LNCAP (cell line): ENCODE results near the gene DDX49.

ENCODE experiments used
- TF ChIP-seq, protein P1 (sequence below): fragments of 450-650 bp; IDR thresholded peaks from 2 replicates; pipeline ENCODE4 v1.5.1; 2017; ENCODE audit warnings: mild to moderate bottlenecking

DDX49 gene

DNA sequence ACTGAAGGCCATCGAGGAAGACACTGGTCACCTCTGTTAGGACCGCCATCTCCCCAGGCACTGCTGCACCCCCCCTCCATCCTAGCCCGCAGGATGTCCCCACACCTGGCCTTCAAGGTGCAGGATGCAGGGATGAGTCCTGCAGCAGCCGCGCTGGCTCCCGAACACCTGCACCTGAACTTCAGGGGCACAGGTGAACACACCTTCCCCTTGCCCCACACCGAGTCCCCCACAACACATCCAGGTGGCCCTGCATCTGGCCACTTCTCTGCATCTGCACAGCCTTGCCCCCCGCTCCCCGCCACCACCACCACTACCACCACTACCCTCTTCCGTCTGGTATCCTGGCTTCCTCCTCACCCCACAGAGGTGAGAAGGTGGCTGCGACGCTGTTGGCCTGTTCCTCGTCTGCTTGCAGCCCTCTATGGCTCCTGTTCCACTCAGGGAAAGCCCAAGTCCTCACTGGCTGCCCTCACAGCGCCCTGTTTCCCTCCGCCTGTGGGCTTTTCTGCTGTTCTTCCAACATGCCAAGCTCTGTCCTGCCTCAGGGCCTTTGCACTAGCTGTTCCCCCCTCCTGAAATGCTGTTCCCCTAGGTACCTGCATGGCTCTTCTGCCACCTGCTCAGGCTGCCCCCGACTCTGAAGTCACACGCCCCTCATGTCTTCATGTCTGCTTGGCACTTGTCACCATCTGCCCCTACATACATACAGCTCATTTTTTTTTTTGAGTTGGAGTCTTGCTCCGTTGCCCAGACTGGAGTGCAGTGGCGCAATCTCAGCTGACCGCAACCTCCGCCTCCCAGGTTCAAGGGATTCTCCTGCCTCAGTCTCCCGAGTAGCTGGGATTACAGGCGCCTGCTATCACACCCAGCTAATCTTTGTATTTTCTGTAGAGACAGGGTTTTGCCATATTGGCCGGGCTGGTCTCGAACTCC lies 22.2 kb upstream of the DDX49 start:
- TF ChIP-seq, protein P1, sequence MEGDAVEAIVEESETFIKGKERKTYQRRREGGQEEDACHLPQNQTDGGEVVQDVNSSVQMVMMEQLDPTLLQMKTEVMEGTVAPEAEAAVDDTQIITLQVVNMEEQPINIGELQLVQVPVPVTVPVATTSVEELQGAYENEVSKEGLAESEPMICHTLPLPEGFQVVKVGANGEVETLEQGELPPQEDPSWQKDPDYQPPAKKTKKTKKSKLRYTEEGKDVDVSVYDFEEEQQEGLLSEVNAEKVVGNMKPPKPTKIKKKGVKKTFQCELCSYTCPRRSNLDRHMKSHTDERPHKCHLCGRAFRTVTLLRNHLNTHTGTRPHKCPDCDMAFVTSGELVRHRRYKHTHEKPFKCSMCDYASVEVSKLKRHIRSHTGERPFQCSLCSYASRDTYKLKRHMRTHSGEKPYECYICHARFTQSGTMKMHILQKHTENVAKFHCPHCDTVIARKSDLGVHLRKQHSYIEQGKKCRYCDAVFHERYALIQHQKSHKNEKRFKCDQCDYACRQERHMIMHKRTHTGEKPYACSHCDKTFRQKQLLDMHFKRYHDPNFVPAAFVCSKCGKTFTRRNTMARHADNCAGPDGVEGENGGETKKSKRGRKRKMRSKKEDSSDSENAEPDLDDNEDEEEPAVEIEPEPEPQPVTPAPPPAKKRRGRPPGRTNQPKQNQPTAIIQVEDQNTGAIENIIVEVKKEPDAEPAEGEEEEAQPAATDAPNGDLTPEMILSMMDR = no peak

DNA sequence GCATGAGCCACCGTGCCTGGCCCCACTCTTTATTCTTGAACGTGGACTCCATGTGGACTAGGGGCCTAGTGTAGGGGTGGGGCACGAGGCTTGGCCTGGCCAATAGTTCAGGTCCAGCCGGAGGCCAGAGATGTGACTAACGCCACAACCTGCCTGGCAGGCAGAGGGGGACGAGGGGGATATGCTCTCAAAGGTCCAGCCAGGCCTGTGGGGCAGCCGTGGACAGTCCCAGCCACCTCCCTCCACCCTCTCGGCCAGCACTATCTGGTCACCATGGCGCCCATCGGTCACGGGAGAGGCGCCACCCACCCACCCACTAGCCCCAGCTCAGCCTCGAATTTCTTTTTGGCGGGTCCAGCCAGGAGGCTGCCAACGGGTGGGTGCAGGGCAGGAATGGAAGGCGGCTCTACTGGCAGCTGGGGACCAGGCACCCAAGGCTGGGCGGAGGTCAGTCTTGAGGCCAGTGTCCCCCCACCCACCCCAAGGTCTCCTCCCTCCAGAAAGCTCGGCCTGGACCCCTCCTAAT lies 21.4 kb upstream of the DDX49 start:
- TF ChIP-seq, protein P1 = no peak

DNA sequence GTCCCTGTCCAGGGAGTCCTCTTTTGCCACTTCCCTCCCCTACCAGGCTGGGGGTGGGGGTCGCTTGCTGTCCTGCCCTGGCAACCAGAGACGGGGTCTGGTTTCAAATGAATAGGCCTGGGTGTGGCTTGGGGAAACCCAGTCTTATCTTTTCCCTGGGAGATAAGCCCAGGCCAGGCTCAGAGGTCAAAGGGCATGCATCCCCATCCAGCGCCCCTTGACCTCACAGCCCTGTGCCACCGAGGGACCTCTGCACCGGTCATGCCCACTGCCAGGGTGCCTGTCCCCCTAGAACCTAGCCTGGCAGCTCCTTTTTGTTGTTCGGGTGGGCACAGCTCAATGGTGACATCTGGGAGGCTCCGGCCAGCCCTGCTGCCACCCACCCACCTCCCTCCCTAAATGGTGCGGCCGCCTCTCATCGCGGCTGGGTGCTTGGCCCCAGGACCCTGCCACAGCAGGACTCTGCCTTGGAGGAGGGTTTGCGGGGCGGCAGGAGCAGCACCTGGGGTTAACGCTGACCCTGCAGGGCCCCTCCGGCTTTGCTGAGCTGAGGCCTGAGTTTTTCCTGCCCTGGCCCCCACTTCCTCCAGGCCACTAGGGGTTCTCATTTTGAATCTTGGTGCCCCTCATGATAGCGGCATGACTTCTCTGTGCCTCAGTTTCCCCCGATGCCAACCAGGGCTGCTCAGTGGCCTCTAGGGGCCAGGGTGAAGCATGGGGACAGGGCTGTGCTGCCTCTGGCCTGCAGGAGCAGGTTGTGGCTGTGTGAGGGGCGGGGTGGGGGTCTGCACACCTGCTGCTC lies 20.7 kb upstream of the DDX49 start:
- TF ChIP-seq, protein P1 = no peak

DNA sequence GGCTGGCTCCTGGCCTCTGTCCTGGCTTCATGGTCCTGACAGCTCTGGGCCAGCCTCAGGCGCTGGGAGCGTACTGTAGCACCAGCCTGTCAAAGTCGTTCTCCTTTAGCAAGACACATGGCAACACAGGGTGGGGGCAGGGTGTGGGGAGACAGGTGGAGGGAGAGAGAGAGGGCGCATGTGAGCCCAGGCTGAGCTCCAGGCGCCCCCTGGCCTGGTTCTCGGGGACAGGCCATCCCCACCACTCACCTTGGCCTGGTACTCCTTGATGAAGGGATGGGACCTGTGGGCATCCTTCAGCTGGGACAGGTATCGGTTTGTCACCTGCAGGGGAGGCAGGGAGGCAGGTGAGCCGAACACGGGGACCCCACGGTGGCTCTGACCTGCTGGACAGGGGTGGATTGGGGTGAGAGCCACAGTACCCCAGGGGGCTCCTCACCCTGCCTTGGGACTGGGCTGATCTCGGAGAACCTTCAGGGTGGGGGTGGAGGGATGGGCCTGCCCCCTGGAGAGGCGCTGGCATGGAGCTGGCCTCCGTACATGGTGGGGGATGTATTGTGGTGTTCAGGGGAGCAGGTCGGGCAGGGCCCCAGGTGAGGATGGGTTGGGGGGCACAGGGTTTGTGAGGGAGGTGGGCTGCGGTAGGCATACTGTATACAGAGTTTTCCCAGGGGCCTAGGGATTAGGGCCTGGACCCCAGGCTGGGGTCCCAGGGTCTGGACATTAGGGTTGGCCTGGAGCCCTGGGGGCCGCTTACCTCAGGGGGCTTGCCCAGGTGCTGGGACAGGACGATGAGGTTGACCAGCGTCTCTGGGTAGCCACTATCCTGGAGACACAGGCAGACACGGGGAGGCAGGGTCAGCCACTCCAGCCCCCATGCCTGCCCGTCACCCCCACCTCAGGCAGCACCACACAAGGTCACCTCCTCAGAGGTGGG lies 19.6 kb upstream of the DDX49 start:
- TF ChIP-seq, protein P1 = no peak

DNA sequence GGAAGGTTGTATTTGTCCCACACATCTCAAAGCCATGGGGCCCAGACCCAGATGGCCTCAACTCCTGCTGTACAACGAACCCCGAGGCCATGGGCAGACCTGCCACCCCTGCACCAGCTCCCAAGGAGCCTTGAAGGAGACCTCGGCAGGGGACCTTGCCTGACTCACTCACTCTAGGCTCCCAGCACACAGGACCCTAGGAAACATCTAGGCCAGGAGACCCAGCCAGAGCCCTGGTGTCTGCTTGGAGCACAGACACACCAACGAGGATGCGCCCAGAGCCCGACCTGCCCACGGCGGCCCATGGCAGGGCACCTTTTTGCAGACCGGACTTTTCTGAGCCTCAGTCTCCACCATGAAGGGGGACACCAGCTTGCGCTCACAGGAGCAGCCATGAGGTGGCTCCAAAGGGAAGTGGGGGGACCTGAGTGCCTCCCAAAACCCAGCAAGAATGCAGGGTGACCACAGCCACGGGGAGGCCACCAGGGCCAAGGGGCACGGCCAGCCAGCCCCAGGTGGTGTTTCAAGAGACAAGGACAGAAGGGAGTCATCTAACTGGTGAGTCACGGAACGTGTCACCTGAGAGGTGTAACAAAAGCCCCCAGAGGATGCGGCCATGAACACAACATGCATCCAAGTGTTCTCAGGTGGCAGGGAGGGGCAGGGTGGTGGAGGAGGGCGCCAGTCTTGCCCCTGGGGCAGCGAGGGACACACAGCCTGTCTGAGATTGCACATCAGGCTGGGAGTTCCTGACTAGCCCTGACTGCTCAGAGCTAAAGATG lies 18.6 kb upstream of the DDX49 start:
- TF ChIP-seq, protein P1 = no peak

DNA sequence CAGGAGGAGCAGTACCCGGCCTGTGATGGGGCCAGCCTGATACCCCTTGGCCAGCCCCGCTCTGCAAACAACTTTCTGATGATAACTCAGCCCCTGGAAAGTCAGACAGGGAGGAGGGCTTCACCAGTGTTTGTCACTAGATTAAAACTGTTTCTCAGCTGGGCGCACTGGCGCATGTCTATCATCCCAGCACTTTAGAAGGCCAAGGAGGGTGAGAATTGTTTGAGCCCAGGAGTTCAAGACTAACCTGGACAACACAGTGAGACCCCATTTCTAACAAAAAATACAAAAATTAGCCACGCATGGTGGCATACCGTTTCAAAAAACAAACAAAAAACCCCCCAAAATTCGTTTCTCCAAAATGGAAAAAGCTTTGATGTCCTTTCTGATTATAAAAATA lies 18.0 kb upstream of the DDX49 start:
- TF ChIP-seq, protein P1 = no peak
